ENCODE measurements around the gene MPRIP. TPM values are rescaled to one million over a fixed set of nuclear protein-coding genes. Genes with fewer than 3 reads are reported as not detected.

MPRIP gene
- total RNA-seq, 1 experiment from 2014 or later = 135 TPM

DNA sequence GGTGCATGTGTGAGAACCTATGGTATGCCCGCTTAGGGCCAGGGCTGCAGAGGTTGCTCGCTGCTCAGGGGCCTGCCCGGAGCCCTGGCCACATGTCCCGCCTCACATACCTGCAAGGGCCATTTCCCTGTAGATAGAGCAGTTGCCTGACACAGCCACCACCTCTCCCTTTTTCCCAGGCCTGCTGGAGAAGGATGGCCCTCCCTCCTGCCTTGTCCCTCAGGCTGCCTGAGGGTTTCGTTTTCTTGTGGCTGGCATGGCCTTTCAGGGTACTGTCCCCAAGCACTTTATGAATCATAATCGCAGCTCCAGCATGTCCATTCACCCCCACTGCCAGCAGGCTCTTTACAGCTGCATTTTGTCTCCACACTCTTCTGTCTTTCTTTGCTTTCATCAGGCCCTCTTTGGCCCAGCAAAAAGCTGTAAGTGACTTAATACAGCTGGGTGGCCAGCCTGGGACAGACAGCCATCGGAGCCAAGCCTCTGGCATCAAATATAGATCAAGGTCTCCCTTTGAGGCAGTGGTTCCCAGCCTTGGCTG is 65.7 kb downstream of the MPRIP start:
- no peak for DNase-seq (ENCODE audit: low read depth)

DNA sequence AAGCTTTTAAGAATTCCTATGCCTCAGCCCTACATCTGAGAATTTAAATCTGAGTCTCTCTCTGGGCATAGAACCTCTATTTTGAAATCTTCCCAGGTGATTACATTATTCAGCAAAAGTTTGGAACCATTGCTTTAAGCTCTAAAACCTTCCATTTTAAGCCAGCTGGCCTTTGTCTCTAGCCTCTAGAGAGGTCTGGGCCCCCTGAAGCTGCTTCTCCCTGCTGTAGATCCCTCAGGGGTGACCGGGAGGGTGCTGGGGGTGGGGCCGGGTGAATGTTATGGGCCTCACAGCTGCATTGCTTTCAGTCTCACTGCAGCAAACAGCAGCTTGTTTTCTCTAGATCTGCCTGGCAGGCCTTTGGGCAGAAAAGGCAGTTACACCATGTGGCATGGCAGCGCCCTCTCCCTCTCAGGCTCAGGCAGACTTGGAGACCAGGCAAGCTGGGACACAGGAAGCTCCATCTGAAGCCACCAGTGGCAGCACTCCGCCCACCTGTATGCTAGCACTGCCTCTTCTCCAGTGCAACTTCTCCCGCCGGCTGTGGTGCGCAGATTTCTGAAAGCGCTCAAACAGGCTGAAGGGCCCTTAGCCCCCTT is 66.3 kb downstream of the MPRIP start:
- no peak for DNase-seq (ENCODE audit: low read depth)

DNA sequence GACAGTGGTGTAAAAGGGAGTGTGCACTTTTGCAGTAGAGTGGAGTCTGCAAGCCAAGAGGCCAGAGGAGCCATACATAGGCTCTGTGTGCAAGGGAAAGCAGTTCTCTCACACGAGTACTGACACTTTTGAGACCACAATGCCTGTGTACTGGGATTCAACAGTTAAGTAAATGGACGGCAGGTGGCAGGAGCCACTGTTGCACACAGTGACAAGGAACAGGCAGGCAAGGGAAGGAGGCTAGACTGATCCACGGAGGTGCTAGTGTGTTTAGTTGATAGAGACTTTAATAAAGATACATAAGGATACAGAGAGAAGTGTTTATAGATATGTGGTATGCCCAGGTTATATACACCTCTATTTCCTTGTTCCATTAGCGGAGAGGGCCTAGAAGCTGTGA is 67.0 kb downstream of the MPRIP start:
- DNase-seq (ENCODE audit: low read depth) = no peak

DNA sequence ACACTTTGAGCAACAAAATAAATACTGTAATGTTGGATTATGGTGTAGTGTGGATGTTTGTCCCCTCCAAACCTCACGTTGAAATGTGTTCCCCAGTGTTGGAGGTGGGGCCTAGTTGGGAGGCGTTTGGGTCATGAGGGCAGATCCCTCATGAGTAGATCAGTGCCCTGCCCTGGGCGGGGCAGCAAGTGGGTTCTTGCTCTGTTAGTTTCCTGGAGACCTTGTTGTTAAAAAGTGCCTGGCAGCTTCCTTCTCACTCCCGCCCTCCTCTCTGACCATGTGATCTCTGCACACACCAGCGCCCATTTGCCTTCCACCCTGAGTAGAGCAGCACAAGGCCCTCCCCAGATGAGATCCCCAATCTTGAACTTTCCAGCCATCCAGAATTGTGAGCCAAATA is 67.7 kb downstream of the MPRIP start:
- DNase-seq (ENCODE audit: low read depth) = no peak

DNA sequence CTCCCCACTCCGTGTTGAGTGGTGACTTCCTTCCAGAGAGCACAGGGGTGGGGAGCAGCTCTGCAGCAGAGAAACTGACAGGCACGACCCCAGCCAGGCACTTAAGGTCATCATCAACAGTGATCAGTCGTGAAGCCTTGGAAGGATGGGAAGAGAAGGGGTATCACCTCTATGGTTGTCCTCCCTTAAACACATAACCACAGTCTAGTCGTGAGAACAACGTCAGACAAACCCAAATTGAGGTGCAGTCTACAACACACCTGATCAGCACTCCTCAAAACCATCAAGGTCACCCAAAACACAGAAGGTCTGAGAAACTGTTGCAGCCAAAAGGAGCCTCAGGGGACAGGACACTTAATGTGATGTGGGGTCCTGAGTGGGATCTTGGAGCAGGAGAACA is 68.3 kb downstream of the MPRIP start:
- DNase-seq (ENCODE audit: low read depth) = no peak

DNA sequence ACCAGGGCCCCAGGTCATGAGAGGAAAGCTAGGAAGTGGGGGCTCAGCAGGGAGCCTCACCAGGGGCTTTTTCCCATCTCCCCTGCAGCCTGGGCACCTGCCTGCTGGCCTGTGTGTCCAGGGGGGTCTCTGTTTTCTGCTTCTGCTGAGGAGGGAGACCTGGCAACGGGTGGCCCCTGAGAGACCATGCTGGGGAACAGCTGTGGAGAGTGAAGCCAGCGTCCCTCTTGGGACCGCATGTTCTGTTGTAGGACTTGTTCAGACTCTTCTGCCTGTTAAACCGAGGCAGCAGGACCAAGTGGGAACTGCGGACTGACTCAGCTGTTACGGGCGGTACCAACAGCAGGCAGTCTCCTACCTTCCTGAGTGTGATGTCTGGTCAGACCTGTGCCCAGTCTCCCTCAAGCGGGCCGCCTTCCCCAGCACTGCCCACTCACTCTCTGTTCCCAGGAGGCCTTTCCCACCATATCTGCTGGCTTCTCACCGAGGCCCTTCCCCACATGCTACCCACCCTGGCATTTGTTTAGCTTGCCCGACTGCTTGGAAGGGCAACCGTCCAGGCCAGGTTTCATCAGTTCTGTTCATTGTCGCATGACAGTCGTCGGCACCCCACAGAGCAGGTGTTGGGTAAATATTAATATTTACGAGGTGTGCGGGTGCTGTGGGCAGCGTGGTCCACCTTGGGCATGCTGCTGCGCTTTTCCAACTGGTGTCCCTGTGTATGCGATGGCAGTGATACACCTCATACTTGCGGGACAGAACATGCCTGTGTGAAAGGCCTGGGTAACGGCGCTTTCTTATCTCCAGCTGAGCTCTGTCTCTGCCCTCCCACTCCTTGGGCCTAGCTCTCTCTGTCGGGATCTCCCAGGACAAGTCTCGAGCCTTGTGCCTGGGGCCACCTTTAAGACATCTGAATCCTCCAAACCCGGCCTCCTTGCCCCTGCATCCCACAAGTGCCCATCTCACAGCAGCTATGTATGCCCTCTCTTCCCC is 69.4 kb downstream of the MPRIP start:
- no peak for DNase-seq (ENCODE audit: low read depth)

DNA sequence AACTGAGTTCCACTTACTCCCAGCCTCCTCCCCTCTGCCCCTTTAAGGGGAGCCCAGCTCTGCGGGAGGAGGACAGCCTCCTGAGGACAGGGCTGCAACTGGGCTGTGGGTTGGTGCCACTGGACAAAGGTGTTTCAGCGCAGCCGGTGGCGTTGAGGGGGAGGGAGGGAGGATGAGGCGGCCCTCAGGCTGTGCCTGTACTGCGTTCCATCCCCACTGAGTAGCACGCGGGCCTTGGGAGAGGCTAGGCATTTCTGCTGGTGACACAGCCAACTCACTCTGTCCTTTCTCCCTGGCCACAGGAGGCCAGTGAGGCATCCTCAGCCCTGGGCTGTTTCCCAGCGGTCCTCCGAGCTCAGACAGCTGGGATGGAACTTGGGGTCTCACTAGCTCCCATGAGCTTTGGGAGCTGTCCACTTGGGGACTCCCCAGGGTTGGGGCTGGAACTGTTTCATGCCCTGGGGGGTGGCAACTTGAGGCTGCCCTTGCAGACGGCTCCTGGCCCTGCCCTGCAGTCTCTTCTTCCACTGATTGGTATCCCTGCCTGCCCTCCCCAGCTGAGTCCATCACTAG is 70.5 kb downstream of the MPRIP start:
- no peak for DNase-seq (ENCODE audit: low read depth)

DNA sequence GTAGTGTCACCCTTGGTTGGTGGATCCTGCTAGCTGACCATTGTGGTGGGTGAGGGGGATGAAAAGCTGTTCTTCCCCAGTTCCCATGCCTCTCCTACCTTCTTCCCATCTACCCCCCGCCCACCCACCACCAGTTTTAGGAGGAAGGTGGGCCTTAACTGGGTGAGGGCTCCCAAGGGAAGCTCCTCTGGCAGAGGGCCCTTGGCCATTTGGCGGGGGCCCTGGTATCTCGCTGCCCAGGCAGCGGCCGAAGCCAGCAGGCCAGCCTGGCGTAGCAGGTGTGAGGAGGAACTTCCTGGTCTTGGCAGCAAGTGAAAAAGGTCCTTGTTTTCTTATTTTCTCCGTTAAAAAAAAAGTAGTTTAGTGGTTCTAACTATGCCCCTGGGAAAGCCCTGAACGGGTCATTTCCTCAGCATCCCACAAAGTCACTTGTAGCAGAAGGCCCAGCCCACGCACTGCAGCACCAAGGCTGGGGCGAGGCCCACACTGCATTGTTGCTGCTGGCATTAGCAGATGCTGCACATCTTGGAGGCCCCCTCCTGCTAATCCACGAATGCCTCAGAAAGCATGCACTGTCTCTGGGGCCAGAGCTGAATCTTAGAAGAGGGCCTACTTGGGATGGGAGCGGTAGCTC is 72.5 kb downstream of the MPRIP start:
- DNase-seq (ENCODE audit: low read depth) = no peak

DNA sequence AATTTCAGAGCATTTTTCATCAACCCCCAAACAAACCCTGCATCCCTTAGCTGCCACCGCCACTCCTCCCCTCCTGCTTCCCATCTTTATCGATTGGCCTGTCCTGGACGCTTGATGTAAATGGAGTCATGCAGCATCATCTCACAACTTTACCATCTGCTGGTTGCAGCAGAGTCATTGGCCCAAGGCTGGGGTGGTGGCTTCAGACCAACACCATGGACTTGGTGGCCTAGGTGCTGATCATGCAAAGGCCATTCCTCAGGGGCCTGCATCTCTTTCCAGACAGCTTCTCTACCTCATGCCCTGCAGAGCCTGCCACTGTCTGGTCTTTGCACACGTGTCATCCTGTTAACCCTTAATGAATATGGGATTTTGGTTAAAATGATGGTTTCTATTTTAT is 73.4 kb downstream of the MPRIP start:
- DNase-seq (ENCODE audit: low read depth) = no peak

DNA sequence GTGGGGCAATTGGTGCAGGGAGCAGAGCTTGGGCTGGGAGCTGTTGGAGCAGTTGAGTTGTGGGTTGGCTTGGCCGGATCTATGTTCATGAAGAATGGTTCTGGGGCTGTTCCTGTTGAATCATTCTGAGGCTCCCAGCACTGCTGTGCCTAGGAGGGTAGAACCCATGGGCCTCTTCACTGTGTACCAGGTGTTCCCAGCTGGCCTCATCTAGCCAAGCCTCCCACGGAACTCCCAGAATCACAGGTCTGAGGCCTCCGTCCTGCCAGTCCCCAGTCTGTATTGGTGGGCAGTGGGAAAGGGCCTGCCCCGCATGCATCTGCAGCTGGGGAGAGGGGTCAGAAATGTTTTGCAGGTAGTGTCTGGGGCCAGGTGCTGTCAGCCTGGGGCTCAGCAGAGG is 74.1 kb downstream of the MPRIP start:
- DNase-seq (ENCODE audit: low read depth) = no peak

DNA sequence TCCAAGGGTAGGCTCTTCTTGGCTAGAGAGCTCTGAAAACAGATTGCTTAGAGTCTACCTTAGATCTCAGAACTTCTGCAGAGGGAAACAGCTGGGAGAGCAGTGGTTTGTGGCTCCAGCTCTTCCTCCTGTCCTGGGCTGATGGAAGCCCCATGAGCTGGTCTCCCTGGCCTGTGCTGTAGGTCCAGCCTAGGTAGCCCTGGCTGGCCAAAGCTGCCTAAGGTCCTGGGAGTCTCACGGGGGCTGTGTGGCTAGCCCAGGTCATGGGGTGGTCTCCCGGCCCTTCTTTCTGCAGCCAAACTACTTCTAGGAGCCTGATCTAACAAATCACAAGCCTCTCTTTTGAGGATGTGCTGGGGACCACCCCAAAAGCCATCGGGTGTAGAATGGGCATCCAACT is 75.7 kb downstream of the MPRIP start:
- no peak for DNase-seq (ENCODE audit: low read depth)

DNA sequence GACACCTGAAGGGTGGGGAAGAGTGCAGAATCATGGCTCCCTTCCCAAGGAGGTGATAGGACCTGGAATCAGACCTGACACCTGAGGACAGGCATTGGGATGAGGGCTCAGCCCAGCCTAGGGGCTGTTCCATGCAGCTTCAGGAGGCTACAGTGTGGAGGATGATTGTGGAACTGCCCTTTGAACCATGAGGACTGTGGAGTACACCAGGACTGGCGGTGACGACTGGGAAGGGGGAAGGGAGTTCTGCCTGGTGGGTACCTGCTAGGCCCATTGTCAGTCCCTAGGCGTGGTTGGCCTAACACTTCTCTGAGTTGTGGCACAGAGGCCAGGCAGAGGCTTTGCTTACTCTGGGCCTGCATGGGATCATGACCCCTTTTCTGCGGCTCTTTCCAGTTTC is 76.1 kb downstream of the MPRIP start:
- no peak for DNase-seq (ENCODE audit: low read depth)

DNA sequence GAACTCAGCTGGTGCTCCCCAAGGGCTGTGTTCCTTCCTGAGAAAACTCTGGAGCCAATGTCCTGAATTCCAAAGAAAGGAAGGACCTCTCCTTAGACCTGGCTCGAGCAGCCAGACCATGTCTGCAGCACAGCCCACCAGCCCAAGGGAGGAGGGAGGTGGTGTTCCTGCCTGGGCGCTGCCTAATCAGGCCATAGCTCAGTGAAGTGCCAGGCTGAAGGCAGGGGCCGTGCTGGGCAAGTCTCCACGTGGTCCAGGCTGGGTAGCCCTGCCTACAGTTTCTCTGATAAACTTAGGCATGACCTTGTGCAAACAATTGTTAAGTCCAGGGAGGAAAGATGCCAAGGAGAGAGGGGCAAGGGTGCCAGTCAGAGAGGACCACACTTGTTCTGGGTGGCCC is 76.8 kb downstream of the MPRIP start:
- DNase-seq (ENCODE audit: low read depth) = no peak

DNA sequence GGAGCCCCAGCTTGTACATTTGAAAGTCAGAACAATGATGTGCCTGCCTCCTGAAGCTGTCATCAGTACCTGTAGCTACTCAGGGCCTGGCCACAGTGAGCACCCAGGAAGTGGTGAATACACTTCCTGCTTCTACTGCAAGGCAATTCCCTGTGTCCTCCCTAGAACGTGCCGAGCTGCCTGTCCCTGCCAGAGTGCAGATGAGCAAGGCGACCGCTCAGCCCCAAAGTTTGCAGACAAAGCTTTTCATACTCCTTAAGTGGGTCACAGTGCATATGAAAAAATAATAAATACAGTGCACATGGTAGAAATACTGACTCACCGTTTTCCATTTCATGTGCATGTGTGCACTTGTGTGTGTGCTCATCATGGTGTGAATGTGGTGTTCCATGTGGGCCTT is 77.3 kb downstream of the MPRIP start:
- DNase-seq (ENCODE audit: low read depth) = peak; percentile 54

DNA sequence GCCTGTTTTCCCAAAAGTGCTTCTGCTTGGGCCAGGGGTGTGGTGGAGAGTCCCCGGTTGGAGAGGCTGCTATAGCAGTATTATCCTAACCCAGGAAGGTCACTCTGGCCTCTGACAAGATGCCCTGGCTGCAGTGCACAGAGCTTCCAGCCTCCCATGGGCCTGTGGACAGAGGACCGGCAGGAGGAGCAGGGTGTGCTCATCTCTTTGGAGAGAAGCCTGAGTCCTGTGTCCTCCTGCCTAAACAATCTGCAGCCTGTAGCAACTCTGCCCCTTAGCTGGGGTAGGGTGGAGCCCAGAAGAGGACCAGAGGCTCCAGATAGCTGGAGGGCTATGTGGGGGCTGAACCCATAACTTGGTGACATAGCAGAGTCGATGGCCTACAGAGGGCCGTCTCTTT is 78.0 kb downstream of the MPRIP start:
- no peak for DNase-seq (ENCODE audit: low read depth)

DNA sequence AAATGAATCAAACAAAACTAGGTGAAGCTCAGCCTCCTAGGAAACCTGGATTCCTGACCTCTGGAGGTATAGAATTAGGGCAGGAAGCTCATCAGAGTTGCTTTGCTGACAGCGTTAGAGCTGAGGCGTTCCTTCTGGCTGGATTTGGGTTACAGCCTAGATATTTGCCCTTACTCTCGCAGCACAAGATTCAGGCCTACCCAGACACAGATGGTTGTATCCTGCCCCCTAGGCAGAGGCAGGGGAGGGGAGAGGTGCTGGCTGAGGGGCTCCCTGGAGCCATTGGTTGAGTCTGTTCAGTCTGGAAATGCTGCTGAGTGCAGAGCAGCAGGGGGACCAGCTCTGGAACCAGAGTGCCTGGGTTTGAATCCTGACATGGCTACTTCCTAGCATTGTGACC is 78.4 kb downstream of the MPRIP start:
- DNase-seq (ENCODE audit: low read depth) = no peak

DNA sequence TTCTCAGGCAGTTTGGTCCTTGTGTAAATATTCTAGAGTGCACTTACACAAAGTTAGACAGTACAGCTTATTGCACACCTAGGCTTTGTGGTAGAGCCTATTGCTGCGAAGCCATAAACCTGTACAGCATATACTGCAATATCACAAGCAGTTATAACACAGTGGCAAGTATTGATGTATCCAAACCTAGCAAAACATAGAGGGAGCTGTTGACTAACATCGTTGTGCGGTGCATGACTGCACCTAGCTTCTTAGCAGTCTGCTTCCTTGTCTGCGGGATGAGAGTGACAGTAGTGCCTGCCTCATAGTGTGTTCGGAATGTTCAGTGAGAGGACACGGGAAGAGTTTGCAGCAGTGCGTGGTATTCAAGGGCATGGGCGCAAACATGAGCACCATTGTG is 78.9 kb downstream of the MPRIP start:
- no peak for DNase-seq (ENCODE audit: low read depth)

DNA sequence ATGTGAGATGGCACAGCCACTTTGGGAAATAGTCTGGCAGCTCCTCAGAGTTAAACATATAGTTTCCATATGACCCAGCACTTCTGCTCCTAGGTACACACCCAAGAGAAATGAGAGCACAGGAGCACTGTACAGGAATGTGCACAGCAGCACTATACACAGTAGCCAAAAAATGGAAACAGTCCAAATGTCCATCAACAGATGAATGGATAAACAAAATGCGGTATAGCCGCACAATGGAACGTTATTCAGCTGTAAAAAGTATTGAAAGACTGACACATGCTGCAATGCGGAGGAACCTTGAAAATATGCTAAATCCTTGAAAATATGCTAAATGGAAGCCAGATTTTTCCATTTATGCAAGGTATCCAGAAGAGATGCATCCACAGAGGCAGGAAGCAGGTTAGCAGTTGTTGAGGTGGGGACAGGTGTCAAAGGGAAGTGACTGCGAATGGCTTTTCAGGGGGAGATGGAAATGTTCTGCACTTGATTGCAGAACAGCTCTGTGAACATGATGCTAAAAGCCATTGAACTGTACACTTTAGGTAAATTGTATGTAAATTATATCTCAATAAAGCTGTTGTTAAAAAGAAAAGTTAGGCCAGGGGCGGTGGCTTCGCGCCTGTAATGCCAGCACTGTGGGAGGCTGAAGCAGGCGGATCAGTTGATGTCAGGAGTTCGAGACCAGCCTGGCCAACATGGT is 80.7 kb downstream of the MPRIP start:
- DNase-seq (ENCODE audit: low read depth) = no peak

DNA sequence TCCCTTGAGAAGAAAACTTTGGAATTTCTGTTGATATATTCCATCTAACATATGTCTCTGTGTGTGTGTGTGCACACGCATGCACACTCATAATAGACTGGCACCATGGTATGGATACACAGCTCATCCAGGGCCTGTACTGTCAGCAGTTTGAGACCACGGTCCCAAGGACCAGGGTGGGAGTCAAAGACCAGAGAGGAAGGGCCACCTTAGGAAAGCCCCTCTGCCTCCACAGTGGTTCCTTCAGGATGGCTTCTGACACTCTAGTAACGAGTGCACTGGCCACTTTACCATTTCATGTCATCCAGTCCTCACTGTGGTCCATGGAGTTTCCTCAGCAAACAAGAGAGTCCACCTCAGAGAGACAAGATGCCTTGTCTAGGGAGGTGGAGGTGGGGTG is 82.1 kb downstream of the MPRIP start:
- no peak for DNase-seq (ENCODE audit: low read depth)

DNA sequence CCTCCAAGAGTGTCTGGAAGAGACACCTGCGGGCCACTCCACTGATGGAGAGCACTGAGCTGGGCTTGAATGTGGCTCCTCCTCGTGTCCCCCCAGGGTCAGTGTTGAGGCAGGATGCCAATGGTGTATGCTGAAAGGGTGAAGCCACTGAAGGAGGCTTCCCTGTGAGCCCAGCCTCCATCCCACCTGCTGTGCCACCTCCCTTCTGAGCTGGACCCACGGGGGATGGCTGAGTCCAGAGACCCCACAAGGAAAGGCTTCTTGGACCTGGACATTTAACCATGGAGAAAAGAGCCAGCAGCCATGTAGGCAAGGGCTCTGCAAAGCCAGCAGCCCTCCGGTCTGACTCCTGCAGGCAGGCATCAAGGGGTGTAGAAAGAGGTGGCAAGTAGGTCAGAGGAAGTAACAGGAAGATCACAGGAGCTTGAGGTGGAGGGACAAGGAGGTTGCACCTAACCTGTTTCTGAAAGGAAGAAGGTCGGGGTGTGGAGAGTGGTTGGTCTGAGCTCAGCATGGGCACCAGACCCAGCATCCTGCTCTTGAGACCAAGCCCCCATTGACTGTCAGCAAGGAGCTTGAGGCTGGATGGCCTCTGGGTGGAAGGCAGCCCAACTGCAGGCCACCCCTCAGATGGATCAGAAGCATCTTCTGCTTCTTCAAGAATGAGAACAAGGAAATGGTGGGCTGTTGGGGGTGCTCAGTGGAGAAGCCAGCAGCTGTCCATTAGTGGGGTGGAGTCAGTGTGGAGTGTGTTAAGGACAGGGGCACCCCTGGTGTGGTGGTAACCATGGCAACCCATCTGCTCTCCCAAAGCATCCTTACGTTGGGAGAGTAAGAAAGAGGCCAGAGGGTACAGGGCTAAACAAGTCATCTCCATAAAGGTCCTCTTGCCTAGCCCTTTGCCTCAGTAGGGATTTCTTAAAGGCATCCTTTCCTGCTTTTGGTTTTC is 83.2 kb downstream of the MPRIP start:
- DNase-seq (ENCODE audit: low read depth) = no peak
